Activated T-helper 1 cell treated with anti-CD3 and anti-CD28 coated beads, Interleukin-12 subunit alpha, Interleukin-12 subunit beta, Interleukin-2, Interleukin-4 antibody, amounts not matched to agents 30 ng/mL and 10 ng/mL and 1 ng/mL, durations not matched to agents 14 hours and 24 hours and 36 hours (primary cell): ENCODE results near the gene MEGF8. TPM values are rescaled to one million over a fixed set of nuclear protein-coding genes. Genes with fewer than 3 reads are reported as not detected.

Source experiments
- total RNA-seq: library from RNA; stranded (reverse); gene quantifications from 2 replicates; pipeline ENCODE4 v1.2.3, GENCODE V29; 2022

Gene MEGF8
- total RNA-seq, 1 donor from 2014 or later, result 7.5 TPM

Other genes starting within 250 kb of the MEGF8 start
- 17.5 and 17.8 TPM in 2 replicates for gene ZNF574, start 249.5 kb upstream of the MEGF8 start, total RNA-seq
- 64.0 and 65.8 TPM in 2 replicates for gene POU2F2, start 193.2 kb upstream of the MEGF8 start, total RNA-seq
- 36.9 and 37.9 TPM in 2 replicates for gene DEDD2, start 108.0 kb upstream of the MEGF8 start, total RNA-seq
- gene ZNF526, start 105.3 kb upstream of the MEGF8 start, total RNA-seq, result 18.4 and 18.5 TPM in 2 replicates
- gene GSK3A, start 83.0 kb upstream of the MEGF8 start, total RNA-seq, result 56.6 and 57.2 TPM in 2 replicates
- gene ERF, start 70.5 kb upstream of the MEGF8 start, total RNA-seq, result 71.9 and 78.4 TPM in 2 replicates
- 66.9 and 68.0 TPM in 2 replicates for gene CIC, start 56.4 kb upstream of the MEGF8 start, total RNA-seq
- gene PRR19, start 23.5 kb upstream of the MEGF8 start, total RNA-seq, result 1.0 and 1.4 TPM in 2 replicates
- gene PAFAH1B3, start 23.0 kb upstream of the MEGF8 start, total RNA-seq, result 48.7 and 50.1 TPM in 2 replicates
- 0.56 and 2.1 TPM in 2 replicates for gene TMEM145, start 12.3 kb upstream of the MEGF8 start, total RNA-seq
- not detected in 2 replicates for gene CNFN, start 64.7 kb downstream of the MEGF8 start, total RNA-seq
- 32.8 and 38.5 TPM in 2 replicates for gene LIPE, start 101.8 kb downstream of the MEGF8 start, total RNA-seq
- gene CXCL17, start 117.3 kb downstream of the MEGF8 start, total RNA-seq, result not detected in 2 replicates
- gene CEACAM1, start 202.8 kb downstream of the MEGF8 start, total RNA-seq, result 8.2 and 9.6 TPM in 2 replicates